Effector memory CD4-positive, alpha-beta T cell (primary cell): Measurements from ENCODE around the gene ANKMY1.

Experiments used
- DNase-seq, 3 donors: peaks; one replicate each; pipeline ENCODE4 v3.0.0-alpha.2; 2020
- H3K27ac ChIP-seq: 2 replicates; pipeline ENCODE4 v1.7.0; 2013; ENCODE audit warnings: mild to moderate bottlenecking, low read length, moderate library complexity; ENCODE audit not compliant: insufficient read depth, poor library complexity, severe bottlenecking
- H3K27me3 ChIP-seq: replicated peaks from 2 replicates; pipeline ENCODE4 v1.7.0; 2013; ENCODE audit warnings: mild to moderate bottlenecking, low read length; ENCODE audit not compliant: insufficient read depth, control insufficient read depth, poor library complexity, severe bottlenecking
- H3K36me3 ChIP-seq: 2 replicates; pipeline ENCODE4 v1.7.0; 2013; ENCODE audit warnings: mild to moderate bottlenecking, low read length, moderate library complexity; ENCODE audit not compliant: control insufficient read depth, insufficient read depth
- H3K4me1 ChIP-seq: 2 replicates; pipeline ENCODE4 v1.7.0; 2013; ENCODE audit warnings: low read length, mild to moderate bottlenecking; ENCODE audit not compliant: control insufficient read depth, insufficient read depth, poor library complexity, severe bottlenecking
- H3K4me3 ChIP-seq: 2 replicates; pipeline ENCODE4 v1.7.0; 2013; ENCODE audit warnings: low read length, low read depth, mild to moderate bottlenecking; ENCODE audit not compliant: insufficient read depth, poor library complexity, severe bottlenecking
- H3K9me3 ChIP-seq: 2 replicates; pipeline ENCODE4 v1.7.0; 2013; ENCODE audit warnings: mild to moderate bottlenecking, low read length, moderate library complexity; ENCODE audit not compliant: control insufficient read depth
- total RNA-seq, 3 donors: gene quantifications; one replicate each; lab custom pipeline; 2026; lab: John Stamatoyannopoulos, UW

ANKMY1 gene, protein sequence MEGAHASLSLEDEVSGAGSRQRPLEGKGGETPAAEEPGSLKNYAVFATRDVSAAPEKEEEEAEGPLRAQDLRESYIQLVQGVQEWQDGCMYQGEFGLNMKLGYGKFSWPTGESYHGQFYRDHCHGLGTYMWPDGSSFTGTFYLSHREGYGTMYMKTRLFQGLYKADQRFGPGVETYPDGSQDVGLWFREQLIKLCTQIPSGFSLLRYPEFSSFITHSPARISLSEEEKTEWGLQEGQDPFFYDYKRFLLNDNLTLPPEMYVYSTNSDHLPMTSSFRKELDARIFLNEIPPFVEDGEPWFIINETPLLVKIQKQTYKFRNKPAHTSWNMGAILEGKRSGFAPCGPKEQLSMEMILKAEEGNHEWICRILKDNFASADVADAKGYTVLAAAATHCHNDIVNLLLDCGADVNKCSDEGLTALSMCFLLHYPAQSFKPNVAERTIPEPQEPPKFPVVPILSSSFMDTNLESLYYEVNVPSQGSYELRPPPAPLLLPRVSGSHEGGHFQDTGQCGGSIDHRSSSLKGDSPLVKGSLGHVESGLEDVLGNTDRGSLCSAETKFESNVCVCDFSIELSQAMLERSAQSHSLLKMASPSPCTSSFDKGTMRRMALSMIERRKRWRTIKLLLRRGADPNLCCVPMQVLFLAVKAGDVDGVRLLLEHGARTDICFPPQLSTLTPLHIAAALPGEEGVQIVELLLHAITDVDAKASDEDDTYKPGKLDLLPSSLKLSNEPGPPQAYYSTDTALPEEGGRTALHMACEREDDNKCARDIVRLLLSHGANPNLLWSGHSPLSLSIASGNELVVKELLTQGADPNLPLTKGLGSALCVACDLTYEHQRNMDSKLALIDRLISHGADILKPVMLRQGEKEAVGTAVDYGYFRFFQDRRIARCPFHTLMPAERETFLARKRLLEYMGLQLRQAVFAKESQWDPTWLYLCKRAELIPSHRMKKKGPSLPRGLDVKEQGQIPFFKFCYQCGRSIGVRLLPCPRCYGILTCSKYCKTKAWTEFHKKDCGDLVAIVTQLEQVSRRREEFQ
- 44.3 to 61.6 (median 46.8) reads per million in 3 donors for total RNA-seq

DNA sequence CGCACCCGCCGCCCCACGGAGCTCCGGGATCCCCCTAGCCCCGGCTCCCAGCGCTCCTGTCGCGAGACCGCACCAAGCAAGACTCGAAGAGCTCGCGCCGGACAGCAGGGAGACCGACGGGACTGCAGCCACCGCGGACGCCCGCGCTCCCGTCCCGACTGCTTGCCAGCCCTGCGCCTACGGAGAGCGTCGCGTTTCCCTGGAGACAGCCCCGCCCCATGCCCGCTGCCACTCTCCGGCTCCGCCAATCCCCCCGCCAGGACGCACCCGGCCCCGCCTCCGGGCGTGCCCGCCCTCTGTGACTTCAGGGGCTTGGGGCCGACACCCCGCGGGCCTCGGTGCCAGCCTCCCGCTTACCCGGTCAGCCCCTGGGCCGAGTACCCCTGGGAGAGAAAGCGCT is at the start of gene ANKMY1:
TSS of gene ANKMY1 (minus strand) at position 181 of the 400 bp plus-strand sequence. CDS start 653 bp downstream, outside the sequence.
- no peak within 1 kb of the TSS for H3K27ac ChIP-seq
- H3K36me3 ChIP-seq, result peaks cover 21% of the 10 kb centered on the region
- no peaks in the 10 kb centered on the region for H3K9me3 ChIP-seq
- H3K4me1 ChIP-seq, result peaks cover 44% of the 10 kb centered on the region
- peak in 1 of 3 donors; percentile 45 for DNase-seq
- H3K27me3 ChIP-seq, result no peaks in the 10 kb centered on the region
- H3K4me3 ChIP-seq, result peak within 1 kb of the TSS; percentile 39

- no peaks in the 10 kb centered on the region for H3K27me3 ChIP-seq
- H3K4me1 ChIP-seq, result no peaks in the 10 kb centered on the region
- H3K4me3 ChIP-seq, result no peak overlapping the region
- no peaks in the 10 kb centered on the region for H3K36me3 ChIP-seq
- DNase-seq, result no peak
- H3K27ac ChIP-seq, result no peak overlapping the region
- no peaks in the 10 kb centered on the region for H3K9me3 ChIP-seq
These were observed 48.3 kb upstream of the ANKMY1 start for GRCh38 chr2:240605867-240606743.

DNA sequence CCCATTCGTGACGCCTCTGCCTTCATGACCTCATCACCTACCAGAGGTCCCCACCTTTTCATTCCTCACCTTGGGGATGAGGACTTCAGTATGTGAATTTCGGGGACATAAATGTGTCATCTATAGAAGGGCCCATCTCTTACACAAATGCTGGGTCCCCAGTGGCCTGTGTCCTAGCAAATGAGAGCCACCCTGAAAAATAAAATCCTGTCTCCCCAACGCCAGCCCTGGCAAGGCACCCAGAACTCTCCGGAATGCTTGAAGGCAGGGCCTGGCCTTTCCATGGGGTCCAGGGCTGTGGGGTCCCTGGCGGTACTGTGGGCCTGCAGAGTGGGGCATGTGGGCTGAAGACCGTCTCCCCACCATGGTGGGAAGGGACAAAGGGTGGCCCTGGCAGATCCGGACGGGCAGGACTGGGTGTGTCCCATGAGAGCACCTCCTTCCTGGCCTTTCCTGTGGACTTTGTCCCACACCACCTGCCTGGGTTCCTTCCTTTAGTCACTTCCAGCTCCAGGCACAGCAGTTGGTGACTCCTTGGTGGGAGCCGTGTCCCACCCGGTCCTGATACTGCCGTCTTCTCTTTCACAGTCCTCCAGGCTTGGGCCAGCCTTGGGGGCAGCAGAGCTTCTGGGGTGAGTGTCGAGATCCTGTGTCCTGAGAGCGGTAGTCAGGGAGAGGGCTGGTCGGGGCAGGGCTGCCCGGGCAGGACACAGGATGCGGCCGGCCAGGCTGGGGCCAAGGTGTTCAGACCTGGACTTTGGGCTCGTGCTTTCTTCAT is 47.3 kb upstream of the ANKMY1 start:
- no peak overlapping the region for H3K4me3 ChIP-seq
- H3K27me3 ChIP-seq, result no peaks in the 10 kb centered on the region
- no peak for DNase-seq
- H3K36me3 ChIP-seq, result peaks cover 2% of the 10 kb centered on the region
- H3K27ac ChIP-seq, result no peak overlapping the region
- no peaks in the 10 kb centered on the region for H3K4me1 ChIP-seq
- no peaks in the 10 kb centered on the region for H3K9me3 ChIP-seq

- H3K4me3 ChIP-seq, result no peak overlapping the region
- H3K9me3 ChIP-seq, result no peaks in the 10 kb centered on the region
- no peaks in the 10 kb centered on the region for H3K27me3 ChIP-seq
- H3K4me1 ChIP-seq, result no peaks in the 10 kb centered on the region
- no peak for DNase-seq
- H3K36me3 ChIP-seq, result peaks cover 8% of the 10 kb centered on the region
- H3K27ac ChIP-seq, result no peak overlapping the region
These were observed 46.6 kb upstream of the ANKMY1 start for GRCh38 chr2:240604291-240604938.

DNA sequence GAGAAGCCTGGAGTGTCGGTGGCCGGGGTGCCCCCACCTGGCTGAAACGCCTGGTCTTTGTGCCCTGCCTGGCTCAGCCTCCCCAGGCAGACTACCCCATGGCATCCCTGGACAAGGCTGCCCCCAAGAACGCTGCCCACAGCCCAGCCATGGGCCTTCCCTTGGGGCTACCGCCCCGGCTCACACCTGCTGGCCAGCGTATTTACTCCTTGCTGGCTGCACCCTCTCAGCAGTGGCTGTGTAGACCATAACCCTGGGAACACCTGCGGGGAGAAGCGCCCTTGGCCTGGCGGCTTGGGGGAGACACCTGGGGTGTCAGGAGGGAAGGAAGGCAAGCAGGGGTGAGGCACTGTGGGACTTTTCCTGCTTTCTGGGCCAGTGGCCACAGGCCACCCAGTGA is 46.1 kb upstream of the ANKMY1 start:
- Histone ChIP-seq H3K4me3 (no peak overlapping the region), H3K9me3 (no peaks in the 10 kb centered on the region), H3K4me1 (no peaks in the 10 kb centered on the region), H3K36me3 (peaks cover 14% of the 10 kb centered on the region), H3K27me3 (no peaks in the 10 kb centered on the region), H3K27ac (no peak overlapping the region)
- no peak for DNase-seq

DNA sequence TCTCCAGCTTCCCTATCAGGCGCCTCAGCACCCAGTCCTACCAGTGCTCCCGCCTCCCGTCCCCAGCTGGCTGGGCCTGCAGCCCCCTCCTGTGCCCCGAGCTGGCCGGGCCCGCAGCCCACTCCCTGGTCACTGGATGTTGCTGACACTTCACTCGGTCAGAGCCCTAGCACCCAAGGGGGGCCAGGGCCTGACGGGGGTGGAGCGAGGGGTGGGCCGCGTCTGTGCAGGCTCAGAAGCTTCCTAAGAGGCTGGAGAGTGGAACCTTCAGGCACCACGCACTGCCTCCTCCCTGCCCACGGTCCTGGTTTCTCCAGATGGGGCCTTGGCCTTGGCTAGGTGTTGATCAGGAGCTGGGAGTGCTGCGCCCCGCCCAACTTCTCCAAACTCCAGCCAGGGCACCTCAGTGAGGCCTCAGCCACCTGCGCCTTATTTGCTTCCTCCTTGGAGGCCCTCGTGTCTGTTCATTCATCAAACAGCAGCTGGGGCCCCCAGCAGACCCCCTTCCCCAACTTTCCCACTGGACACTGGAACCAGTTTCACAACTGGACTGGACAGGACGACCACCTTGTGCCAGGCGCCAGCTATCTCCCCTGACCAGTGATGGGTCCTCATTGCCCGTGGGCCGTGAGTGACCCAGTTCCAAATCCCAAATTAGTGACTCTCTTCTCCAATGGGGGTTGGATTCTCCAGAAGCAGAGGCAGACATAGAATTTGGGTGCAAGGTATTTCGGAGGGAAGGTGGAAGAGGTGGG is 45.5 kb upstream of the ANKMY1 start:
- no peak overlapping the region for H3K27ac ChIP-seq
- peaks cover 20% of the 10 kb centered on the region for H3K36me3 ChIP-seq
- no peaks in the 10 kb centered on the region for H3K9me3 ChIP-seq
- H3K4me1 ChIP-seq, result no peaks in the 10 kb centered on the region
- H3K27me3 ChIP-seq, result no peaks in the 10 kb centered on the region
- H3K4me3 ChIP-seq, result no peak overlapping the region
- no peak for DNase-seq

DNA sequence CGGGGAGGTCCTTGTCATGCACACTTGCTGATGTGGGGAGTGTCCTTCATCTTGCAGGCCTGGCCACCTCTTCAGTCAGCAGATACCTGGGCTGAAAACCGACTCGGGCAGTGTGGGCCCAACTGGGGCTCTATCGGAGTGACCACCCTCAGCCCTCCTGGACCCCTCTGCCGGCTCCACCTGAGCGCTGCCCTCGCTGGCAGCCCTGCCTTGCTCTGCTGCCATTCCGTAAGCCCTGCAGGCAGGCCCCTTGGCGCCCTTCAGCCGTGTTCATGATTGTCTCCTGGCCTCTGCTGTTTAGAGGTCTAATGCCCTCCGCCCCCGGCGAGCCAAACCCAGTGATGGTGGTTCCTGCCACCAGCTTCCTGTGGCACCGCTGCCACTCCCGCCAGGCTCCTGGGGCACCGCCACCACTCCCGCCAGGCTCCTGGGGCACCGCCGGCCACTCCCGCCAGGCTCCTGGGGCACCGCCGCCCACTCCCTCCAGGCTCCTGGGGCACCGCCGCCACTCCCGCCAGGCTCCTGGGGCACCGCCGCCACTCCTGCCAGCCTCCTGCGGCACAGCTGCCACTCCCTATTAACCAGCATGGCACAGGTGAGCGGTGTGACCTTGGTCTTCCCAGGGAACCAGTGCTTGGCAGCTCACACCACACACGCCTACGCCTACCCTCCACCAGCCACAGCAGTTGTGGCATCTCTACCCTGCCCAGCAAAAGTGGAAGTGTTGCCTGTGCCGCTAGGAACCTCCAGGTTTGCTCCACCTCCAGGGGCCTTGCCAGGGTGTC is 44.7 kb upstream of the ANKMY1 start:
- H3K36me3 ChIP-seq, result peaks cover 28% of the 10 kb centered on the region
- no peak for DNase-seq
- no peak overlapping the region for H3K27ac ChIP-seq
- no peaks in the 10 kb centered on the region for H3K27me3 ChIP-seq
- no peaks in the 10 kb centered on the region for H3K4me1 ChIP-seq
- no peak overlapping the region for H3K4me3 ChIP-seq
- H3K9me3 ChIP-seq, result no peaks in the 10 kb centered on the region

GRCh38 chr2:240601831-240602160 is 44.0 kb upstream of the ANKMY1 start:
- no peak for DNase-seq
- H3K36me3 ChIP-seq, result peaks cover 34% of the 10 kb centered on the region
- H3K27ac ChIP-seq, result no peak overlapping the region
- no peaks in the 10 kb centered on the region for H3K27me3 ChIP-seq
- H3K4me3 ChIP-seq, result no peak overlapping the region
- H3K4me1 ChIP-seq, result no peaks in the 10 kb centered on the region
- H3K9me3 ChIP-seq, result no peaks in the 10 kb centered on the region
